Gastroesophageal sphincter (tissue), 3 donors: ENCODE measurements around the gene SNCAIP.

Source experiments
- EP300 ChIP-seq: sonication (generic); formaldehyde crosslinking; IDR thresholded peaks from one replicate; pipeline ENCODE4 v1.6.1; 2017; ENCODE audit warnings: antibody characterized with exemption, mild to moderate bottlenecking
- POLR2A ChIP-seq, 2 donors: fragments of 450-650 bp; IDR thresholded peaks; one replicate each; pipeline ENCODE4 v1.6.1; 2017; ENCODE audit warnings: antibody characterized with exemption in 2 of 2, mild to moderate bottlenecking in 2 of 2, moderate library complexity in 1 of 2
- TF ChIP-seq, protein P1 (sequence below), 4 experiments: fragments of 200-600 bp in 2 of 4; fragments of 450-650 bp in 2 of 4; sonication (generic) in 1 of 4; IDR thresholded peaks; one replicate each; pipeline ENCODE4 v1.5.1; 2017 to 2019; ENCODE audit warnings: antibody characterized with exemption in 4 of 4, mild to moderate bottlenecking in 2 of 4, moderate library complexity in 2 of 4

DNA sequence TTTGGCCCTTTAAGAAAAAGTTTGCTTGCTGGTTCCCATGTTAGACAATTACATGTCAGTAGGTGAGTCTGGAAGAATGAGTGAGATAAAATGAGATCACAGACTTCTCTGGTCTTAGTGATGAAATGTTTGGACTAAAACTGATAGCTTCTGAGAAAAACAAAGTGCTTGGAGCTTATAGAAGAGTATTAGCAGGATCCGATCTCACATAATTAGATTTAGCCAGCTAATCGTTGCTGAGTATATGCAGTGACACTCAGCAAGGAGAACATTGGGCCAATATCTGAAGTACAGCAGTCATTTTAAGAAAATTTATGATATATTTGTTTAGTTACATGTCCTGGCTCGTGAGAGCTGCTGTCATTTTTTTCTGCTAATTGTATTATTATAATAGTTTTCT lies 135.8 kb downstream of the SNCAIP start:
- TF ChIP-seq, protein P1, sequence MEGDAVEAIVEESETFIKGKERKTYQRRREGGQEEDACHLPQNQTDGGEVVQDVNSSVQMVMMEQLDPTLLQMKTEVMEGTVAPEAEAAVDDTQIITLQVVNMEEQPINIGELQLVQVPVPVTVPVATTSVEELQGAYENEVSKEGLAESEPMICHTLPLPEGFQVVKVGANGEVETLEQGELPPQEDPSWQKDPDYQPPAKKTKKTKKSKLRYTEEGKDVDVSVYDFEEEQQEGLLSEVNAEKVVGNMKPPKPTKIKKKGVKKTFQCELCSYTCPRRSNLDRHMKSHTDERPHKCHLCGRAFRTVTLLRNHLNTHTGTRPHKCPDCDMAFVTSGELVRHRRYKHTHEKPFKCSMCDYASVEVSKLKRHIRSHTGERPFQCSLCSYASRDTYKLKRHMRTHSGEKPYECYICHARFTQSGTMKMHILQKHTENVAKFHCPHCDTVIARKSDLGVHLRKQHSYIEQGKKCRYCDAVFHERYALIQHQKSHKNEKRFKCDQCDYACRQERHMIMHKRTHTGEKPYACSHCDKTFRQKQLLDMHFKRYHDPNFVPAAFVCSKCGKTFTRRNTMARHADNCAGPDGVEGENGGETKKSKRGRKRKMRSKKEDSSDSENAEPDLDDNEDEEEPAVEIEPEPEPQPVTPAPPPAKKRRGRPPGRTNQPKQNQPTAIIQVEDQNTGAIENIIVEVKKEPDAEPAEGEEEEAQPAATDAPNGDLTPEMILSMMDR (IDR thresholded peaks at IDR 0.05) = no peak
- no peak for TF ChIP-seq EP300
- TF ChIP-seq POLR2A (IDR thresholded peaks at IDR 0.05) = no peak
